HG02642 (cell line): ENCODE data around the gene LEP.
"Not testable (repeated sequence)": the region's sequence is repeated elsewhere in the genome, so short reads cannot be mapped to it uniquely, and the experiment has no call there.

Experiments used
- ATAC-seq: cut with Tn5 transposase; IDR thresholded peaks from one replicate; pipeline ENCODE4 v1.9.1; 2021; ENCODE audit warnings: mild to moderate bottlenecking; ENCODE audit not compliant: unreplicated experiment, poor library complexity

LEP gene

GRCh38 chr7:128210590-128211570 is 30.2 kb upstream of the LEP start:
- ATAC-seq, result no peak

- ATAC-seq, result no peak
Observed at GRCh38 chr7:128211626-128212025, 29.5 kb upstream of the LEP start.

- ATAC-seq, result no peak
Observed at GRCh38 chr7:128214463-128214862, 26.6 kb upstream of the LEP start.

GRCh38 chr7:128215281-128215680 is 25.8 kb upstream of the LEP start:
- no peak for ATAC-seq

GRCh38 chr7:128215739-128216138 is 25.3 kb upstream of the LEP start:
- no peak for ATAC-seq

GRCh38 chr7:128217030-128217805 is 23.9 kb upstream of the LEP start:
- no peak for ATAC-seq

- no peak for ATAC-seq
Observed at GRCh38 chr7:128217967-128218652, 23.0 kb upstream of the LEP start.

- ATAC-seq, result no peak
Observed at GRCh38 chr7:128219636-128220035, 21.4 kb upstream of the LEP start.

GRCh38 chr7:128221929-128222403 is 19.1 kb upstream of the LEP start:
- no peak for ATAC-seq

GRCh38 chr7:128226132-128226980 is 14.7 kb upstream of the LEP start:
- ATAC-seq, result no peak

GRCh38 chr7:128227271-128227670 is 13.8 kb upstream of the LEP start:
- no peak for ATAC-seq

- no peak for ATAC-seq
Observed at GRCh38 chr7:128231021-128231420, 10.1 kb upstream of the LEP start.

GRCh38 chr7:128231677-128232076 is 9.4 kb upstream of the LEP start:
- no peak for ATAC-seq

GRCh38 chr7:128233471-128233870 is 7.6 kb upstream of the LEP start:
- ATAC-seq, result no peak

GRCh38 chr7:128234476-128235026 is 6.5 kb upstream of the LEP start:
- ATAC-seq, result no peak

- ATAC-seq, result no peak
Observed at GRCh38 chr7:128235471-128235870, 5.6 kb upstream of the LEP start.

- ATAC-seq, result no peak
Observed at GRCh38 chr7:128236924-128237586, 4.0 kb upstream of the LEP start.

- ATAC-seq, result not testable (repeated sequence)
Observed at GRCh38 chr7:128239146-128239545, 1.9 kb upstream of the LEP start.

- no peak for ATAC-seq
Observed at GRCh38 chr7:128242661-128243060, 1.6 kb downstream of the LEP start.
